ENCODE measurements around the gene CGB8.
"Not testable (repeated sequence)": the region's sequence is repeated elsewhere in the genome, so short reads cannot be mapped to it uniquely, and the experiment has no call there.

DNA sequence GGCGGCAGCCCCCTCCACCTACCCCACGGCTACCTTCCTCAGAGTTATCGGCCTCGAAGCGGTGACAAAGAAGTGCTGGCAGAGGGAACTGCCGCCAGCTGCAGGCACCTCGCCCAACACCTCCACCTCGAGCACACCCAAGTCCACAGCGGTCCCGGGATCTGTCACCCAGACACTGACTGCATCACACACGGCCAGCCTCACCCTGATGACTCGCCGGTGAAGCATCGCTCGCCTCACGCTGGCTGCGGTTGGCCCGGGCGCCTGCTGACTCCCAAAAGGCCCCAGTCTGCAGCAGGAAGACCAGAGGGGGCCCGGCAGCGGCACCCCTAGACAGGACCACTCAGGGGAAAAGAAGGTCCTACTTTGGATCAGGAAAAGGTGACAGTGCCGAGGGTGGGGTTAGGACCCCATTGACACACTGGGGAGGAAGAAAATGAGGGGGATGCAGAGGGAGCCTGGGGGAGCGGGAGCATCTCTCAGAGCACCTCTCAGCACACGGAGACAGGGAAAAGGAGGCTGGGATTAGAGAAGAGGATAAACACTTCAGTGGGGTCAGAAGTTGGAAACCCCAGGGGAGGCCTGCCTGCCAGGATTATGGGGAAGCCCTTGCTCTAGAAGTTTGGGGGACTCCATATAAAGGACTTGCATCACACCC is 1.6 kb upstream of the CGB8 start:
- TF ChIP-seq, protein P1, sequence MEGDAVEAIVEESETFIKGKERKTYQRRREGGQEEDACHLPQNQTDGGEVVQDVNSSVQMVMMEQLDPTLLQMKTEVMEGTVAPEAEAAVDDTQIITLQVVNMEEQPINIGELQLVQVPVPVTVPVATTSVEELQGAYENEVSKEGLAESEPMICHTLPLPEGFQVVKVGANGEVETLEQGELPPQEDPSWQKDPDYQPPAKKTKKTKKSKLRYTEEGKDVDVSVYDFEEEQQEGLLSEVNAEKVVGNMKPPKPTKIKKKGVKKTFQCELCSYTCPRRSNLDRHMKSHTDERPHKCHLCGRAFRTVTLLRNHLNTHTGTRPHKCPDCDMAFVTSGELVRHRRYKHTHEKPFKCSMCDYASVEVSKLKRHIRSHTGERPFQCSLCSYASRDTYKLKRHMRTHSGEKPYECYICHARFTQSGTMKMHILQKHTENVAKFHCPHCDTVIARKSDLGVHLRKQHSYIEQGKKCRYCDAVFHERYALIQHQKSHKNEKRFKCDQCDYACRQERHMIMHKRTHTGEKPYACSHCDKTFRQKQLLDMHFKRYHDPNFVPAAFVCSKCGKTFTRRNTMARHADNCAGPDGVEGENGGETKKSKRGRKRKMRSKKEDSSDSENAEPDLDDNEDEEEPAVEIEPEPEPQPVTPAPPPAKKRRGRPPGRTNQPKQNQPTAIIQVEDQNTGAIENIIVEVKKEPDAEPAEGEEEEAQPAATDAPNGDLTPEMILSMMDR (IDR thresholded peaks at IDR 0.05): not testable (repeated sequence)
- TF ChIP-seq POLR2A (IDR thresholded peaks at IDR 0.05): not testable (repeated sequence)
